ENCODE data around the gene ATP6V0B. TPM values are rescaled to one million over a fixed set of nuclear protein-coding genes. Genes with fewer than 3 reads are reported as not detected.

ATP6V0B gene
- total RNA-seq, 2 experiments from 2014 or later, result 42.9 to 47.0 TPM

DNA sequence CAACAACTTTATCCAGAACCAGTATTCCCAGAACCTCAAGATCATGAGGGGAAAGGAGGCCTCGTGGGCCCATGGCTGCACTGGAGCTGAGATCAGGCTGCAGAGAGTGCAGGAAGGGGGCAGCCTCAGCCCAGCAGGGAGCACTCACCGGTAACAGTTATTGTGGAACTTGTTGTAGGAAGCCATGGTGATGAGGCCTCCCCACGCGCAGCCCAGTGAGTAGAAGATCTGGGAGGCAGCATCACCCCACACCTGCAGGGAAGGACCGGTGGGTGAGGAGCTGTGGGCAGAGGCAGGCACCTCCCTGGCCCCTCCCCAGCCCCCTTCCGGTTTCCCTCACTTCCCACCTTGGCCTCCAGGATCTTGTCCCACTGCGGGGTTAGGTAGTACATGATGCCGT is 27.4 kb downstream of the ATP6V0B start:
- Histone ChIP-seq H3K36me3 (ENCODE audit: insufficient read depth, low read length) (no peaks in the 10 kb centered on the region), H3K27me3 (ENCODE audit: control insufficient read depth in 1 of 2, insufficient read depth in 2 of 2, low read length in 2 of 2) (no peaks in the 10 kb centered on the region), H3K4me3 (ENCODE audit: low read length) (no peak overlapping the region), H3K4me1 (ENCODE audit: insufficient read depth, low read length) (no peaks in the 10 kb centered on the region), H3K27ac (ENCODE audit: low read depth in 1 of 2, low read length in 2 of 2) (no peak overlapping the region), H3K9me3 (ENCODE audit: control insufficient read depth in 1 of 2, insufficient read depth in 1 of 2, low read length in 2 of 2) (no peaks in the 10 kb centered on the region)
- intact Hi-C loops (cut with DNase I, micrococcal nuclease), result no loop called here
- DNase-seq (no peak), ATAC-seq (ENCODE audit: poor library complexity) (no peak)
- TF ChIP-seq, protein P1, sequence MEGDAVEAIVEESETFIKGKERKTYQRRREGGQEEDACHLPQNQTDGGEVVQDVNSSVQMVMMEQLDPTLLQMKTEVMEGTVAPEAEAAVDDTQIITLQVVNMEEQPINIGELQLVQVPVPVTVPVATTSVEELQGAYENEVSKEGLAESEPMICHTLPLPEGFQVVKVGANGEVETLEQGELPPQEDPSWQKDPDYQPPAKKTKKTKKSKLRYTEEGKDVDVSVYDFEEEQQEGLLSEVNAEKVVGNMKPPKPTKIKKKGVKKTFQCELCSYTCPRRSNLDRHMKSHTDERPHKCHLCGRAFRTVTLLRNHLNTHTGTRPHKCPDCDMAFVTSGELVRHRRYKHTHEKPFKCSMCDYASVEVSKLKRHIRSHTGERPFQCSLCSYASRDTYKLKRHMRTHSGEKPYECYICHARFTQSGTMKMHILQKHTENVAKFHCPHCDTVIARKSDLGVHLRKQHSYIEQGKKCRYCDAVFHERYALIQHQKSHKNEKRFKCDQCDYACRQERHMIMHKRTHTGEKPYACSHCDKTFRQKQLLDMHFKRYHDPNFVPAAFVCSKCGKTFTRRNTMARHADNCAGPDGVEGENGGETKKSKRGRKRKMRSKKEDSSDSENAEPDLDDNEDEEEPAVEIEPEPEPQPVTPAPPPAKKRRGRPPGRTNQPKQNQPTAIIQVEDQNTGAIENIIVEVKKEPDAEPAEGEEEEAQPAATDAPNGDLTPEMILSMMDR (IDR thresholded peaks at IDR 0.05), result no peak
- CTCF ChIA-PET, result no interaction called here
- no peaks in the 10 kb centered on the region for H3K36me3 Mint-ChIP-seq (ENCODE audit: low read depth)
- H3K27ac Mint-ChIP-seq, result no peak overlapping the region
- no peaks in the 10 kb centered on the region for H3K4me1 Mint-ChIP-seq (ENCODE audit: low read depth)
- H3K9me3 Mint-ChIP-seq, result no peaks in the 10 kb centered on the region
- POLR2A ChIA-PET, result no interaction called here
- H3K4me3 Mint-ChIP-seq, result no peak overlapping the region
- H3K27me3 Mint-ChIP-seq, result no peaks in the 10 kb centered on the region

DNA sequence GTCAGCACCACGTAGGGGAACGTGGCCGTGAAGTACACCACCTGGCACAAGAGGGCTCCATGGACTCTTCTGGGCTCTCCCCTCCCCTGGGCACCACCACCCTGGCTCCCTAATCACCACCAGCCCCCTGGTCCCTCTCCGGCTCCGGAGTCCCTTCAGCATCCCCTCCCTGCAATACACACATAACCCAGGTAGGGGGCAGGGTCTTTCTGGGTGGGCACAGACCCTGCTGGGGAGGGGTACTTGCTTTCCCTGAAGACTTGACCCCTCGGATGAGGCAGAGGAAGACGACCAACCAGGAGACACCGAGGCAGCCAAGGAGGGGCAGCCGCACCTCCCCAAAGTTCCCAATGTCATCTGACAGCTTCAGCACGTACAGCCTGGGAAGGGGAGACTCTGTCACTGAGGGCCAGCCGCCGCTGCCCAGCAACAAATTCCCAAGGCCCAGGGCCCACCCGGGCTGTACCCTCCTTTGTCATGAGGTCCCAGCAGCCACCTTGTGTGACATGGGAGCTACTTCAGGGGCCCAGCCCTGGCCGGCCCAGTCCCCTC is 27.9 kb downstream of the ATP6V0B start:
- TF ChIP-seq, protein P1 (IDR thresholded peaks at IDR 0.05), result no peak
- POLR2A ChIA-PET, result no interaction called here
- H3K27me3 Mint-ChIP-seq, result no peaks in the 10 kb centered on the region

DNA sequence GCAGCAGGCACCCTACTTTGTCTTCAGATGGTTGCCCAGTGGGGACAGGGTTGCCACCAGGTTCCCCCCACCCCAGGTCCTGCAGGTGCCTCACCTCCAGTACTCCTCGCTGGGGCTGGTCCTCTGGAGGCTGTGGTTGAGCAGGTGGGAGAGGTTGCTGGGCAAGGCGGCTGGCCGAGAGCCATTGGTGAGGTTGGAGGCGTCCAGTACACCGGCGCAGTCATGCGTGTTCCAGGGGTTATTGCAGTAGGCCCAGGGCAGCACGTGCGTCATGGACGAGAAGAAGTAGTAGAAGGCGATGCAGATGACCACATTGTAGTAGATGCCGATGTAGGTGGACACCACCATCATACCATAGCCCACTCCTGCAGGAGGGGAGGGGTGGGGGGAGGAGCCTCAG is 33.5 kb downstream of the ATP6V0B start:
- Mint-ChIP-seq H3K27me3 (no peaks in the 10 kb centered on the region), H3K4me3 (no peak overlapping the region), H3K9me3 (no peaks in the 10 kb centered on the region), H3K4me1 (ENCODE audit: low read depth) (peaks cover 10% of the 10 kb centered on the region), H3K27ac (no peak overlapping the region), H3K36me3 (ENCODE audit: low read depth) (no peaks in the 10 kb centered on the region)
- DNase-seq, result no peak
- intact Hi-C loops (cut with DNase I, micrococcal nuclease), result no loop called here
- no peaks in the 10 kb centered on the region for H3K9me3 ChIP-seq (ENCODE audit: control insufficient read depth in 1 of 2, insufficient read depth in 1 of 2, low read length in 2 of 2)
- ATAC-seq (ENCODE audit: poor library complexity), result no peak
- H3K4me3 ChIP-seq (ENCODE audit: low read length), result no peak overlapping the region
- peaks cover 2% of the 10 kb centered on the region for H3K4me1 ChIP-seq (ENCODE audit: insufficient read depth, low read length)
- ChIA-PET POLR2A (no interaction called here), CTCF (interaction anchor here (0.6 to 1.0 kb wide), 2 partner anchors 29 to 191 kb away, joined by 3 read pairs; no protein-coding TSS in a partner anchor)
- no peaks in the 10 kb centered on the region for H3K27me3 ChIP-seq (ENCODE audit: control insufficient read depth in 1 of 2, insufficient read depth in 2 of 2, low read length in 2 of 2)
- H3K27ac ChIP-seq (ENCODE audit: low read depth in 1 of 2, low read length in 2 of 2), result no peak overlapping the region
- TF ChIP-seq, protein P1 (IDR thresholded peaks at IDR 0.05), result no peak
- no peaks in the 10 kb centered on the region for H3K36me3 ChIP-seq (ENCODE audit: insufficient read depth, low read length)

More for the DNA sequence above, 27.9 kb downstream of the ATP6V0B start:
- Mint-ChIP-seq H3K4me1 (ENCODE audit: low read depth) (no peaks in the 10 kb centered on the region), H3K4me3 (no peak overlapping the region), H3K9me3 (no peaks in the 10 kb centered on the region), H3K36me3 (ENCODE audit: low read depth) (no peaks in the 10 kb centered on the region), H3K27ac (no peak overlapping the region)
- DNase-seq, result no peak
- ATAC-seq (ENCODE audit: poor library complexity), result no peak
- no peak overlapping the region for H3K4me3 ChIP-seq (ENCODE audit: low read length)
- H3K4me1 ChIP-seq (ENCODE audit: insufficient read depth, low read length), result no peaks in the 10 kb centered on the region
- H3K9me3 ChIP-seq (ENCODE audit: control insufficient read depth in 1 of 2, insufficient read depth in 1 of 2, low read length in 2 of 2), result no peaks in the 10 kb centered on the region
- no peak overlapping the region for H3K27ac ChIP-seq (ENCODE audit: low read depth in 1 of 2, low read length in 2 of 2)
- H3K36me3 ChIP-seq (ENCODE audit: insufficient read depth, low read length), result no peaks in the 10 kb centered on the region
- CTCF ChIA-PET, result no interaction called here
- no peaks in the 10 kb centered on the region for H3K27me3 ChIP-seq (ENCODE audit: control insufficient read depth in 1 of 2, insufficient read depth in 2 of 2, low read length in 2 of 2)
- intact Hi-C loops (cut with DNase I, micrococcal nuclease), result no loop called here
